ENCODE results near the gene CNPPD1.
A peak's percentile ranks its signal among the peaks of the same experiment; 100 is the strongest.

Gene CNPPD1

GRCh38 chr2:219176818-219177551, at the start of gene CNPPD1:
CNPPD1 (minus strand) TSS chr2:219176925; CDS start chr2:219176828, 97 bp downstream.
- no peaks in the 10 kb centered on the region for H3K27me3 ChIP-seq
- peak within 1 kb of the TSS; percentile 84 to 95 for H3K4me3 ChIP-seq (ENCODE audit: low read depth in 1 of 2, low read length in 1 of 2)
- no peak for TF ChIP-seq CTCF (IDR thresholded peaks at IDR 0.05)
- peaks cover 63% of the 10 kb centered on the region for H3K36me3 ChIP-seq
- H3K9me3 ChIP-seq: no peaks in the 10 kb centered on the region
- peak within 1 kb of the TSS; percentile 100 for H3K27ac ChIP-seq
- peaks cover 53 to 64% of the 10 kb centered on the region in 2 experiments for H3K4me1 ChIP-seq (ENCODE audit: control insufficient read depth in 1 of 2, insufficient read depth in 1 of 2, low read depth in 1 of 2, low read length in 1 of 2)

- peak overlapping the region; percentile 83 for H3K27ac ChIP-seq
- H3K4me3 ChIP-seq (ENCODE audit: low read depth in 1 of 2, low read length in 1 of 2): peak overlapping the region; percentile 0 to 49
- TF ChIP-seq CTCF (IDR thresholded peaks at IDR 0.05): no peak
- H3K9me3 ChIP-seq: no peaks in the 10 kb centered on the region
- peaks cover 67 to 69% of the 10 kb centered on the region in 2 experiments for H3K4me1 ChIP-seq (ENCODE audit: control insufficient read depth in 1 of 2, insufficient read depth in 1 of 2, low read depth in 1 of 2, low read length in 1 of 2)
- H3K36me3 ChIP-seq: peaks cover 49% of the 10 kb centered on the region
- H3K27me3 ChIP-seq: peaks cover 3% of the 10 kb centered on the region
Observed at GRCh38 chr2:219225350-219225749, 48.6 kb upstream of the CNPPD1 start.

GRCh38 chr2:219223831-219224610, 47.3 kb upstream of the CNPPD1 start:
- Histone ChIP-seq H3K27ac (no peak overlapping the region), H3K36me3 (peaks cover 62% of the 10 kb centered on the region), H3K27me3 (peaks cover 15% of the 10 kb centered on the region), H3K9me3 (no peaks in the 10 kb centered on the region), H3K4me1 (ENCODE audit: control insufficient read depth in 1 of 2, insufficient read depth in 1 of 2, low read depth in 1 of 2, low read length in 1 of 2) (peaks cover 72 to 76% of the 10 kb centered on the region in 2 experiments), H3K4me3 (ENCODE audit: low read depth in 1 of 2, low read length in 1 of 2) (peak overlapping the region in 1 of 2 experiments; percentile 49)
- no peak for TF ChIP-seq CTCF (IDR thresholded peaks at IDR 0.05)

GRCh38 chr2:219221957-219222518, 45.3 kb upstream of the CNPPD1 start:
- TF ChIP-seq CTCF (IDR thresholded peaks at IDR 0.05): no peak
- Histone ChIP-seq H3K27me3 (peaks cover 15% of the 10 kb centered on the region), H3K27ac (no peak overlapping the region), H3K36me3 (peaks cover 66% of the 10 kb centered on the region), H3K4me3 (ENCODE audit: low read depth in 1 of 2, low read length in 1 of 2) (no peak overlapping the region), H3K4me1 (ENCODE audit: control insufficient read depth in 1 of 2, insufficient read depth in 1 of 2, low read depth in 1 of 2, low read length in 1 of 2) (peaks cover 72 to 75% of the 10 kb centered on the region in 2 experiments), H3K9me3 (no peaks in the 10 kb centered on the region)

GRCh38 chr2:219220652-219221402, 44.1 kb upstream of the CNPPD1 start:
- H3K27me3 ChIP-seq: peaks cover 24% of the 10 kb centered on the region
- H3K4me1 ChIP-seq (ENCODE audit: control insufficient read depth in 1 of 2, insufficient read depth in 1 of 2, low read depth in 1 of 2, low read length in 1 of 2): peaks cover 61 to 63% of the 10 kb centered on the region in 2 experiments
- TF ChIP-seq CTCF (IDR thresholded peaks at IDR 0.05): no peak
- H3K36me3 ChIP-seq: peaks cover 66% of the 10 kb centered on the region
- no peak overlapping the region for H3K27ac ChIP-seq
- H3K9me3 ChIP-seq: no peaks in the 10 kb centered on the region
- no peak overlapping the region for H3K4me3 ChIP-seq (ENCODE audit: low read depth in 1 of 2, low read length in 1 of 2)

Measured in neutrophil (primary cell).